PFSK-1 (cell line): ENCODE measurements around the gene GSDMA.

ENCODE experiments used
- FOXP2 ChIP-seq: optimal IDR thresholded peaks from 2 replicates; pipeline ENCODE3; 2011; ENCODE audit warnings: borderline replicate concordance, control low read depth, inconsistent platforms; ENCODE audit not compliant: insufficient read depth; ENCODE audit errors: extremely low read length, extremely low read depth
- POLR2AphosphoS5 ChIP-seq: IDR thresholded peaks from 2 replicates; pipeline ENCODE4 v1.6.1; 2012; ENCODE audit warnings: low read depth, mild to moderate bottlenecking, control low read depth, low read length, moderate library complexity
- REST ChIP-seq, 2 experiments: IDR thresholded peaks; 2 replicates each; pipeline versions ENCODE4 v1.6.1 to v1.8.0; 2011 to 2012; ENCODE audit warnings: low read depth in 2 of 2, low read length in 2 of 2, control low read depth in 1 of 2, inconsistent platforms in 1 of 2, mild to moderate bottlenecking in 1 of 2, moderate library complexity in 1 of 2; ENCODE audit not compliant: insufficient read depth in 1 of 2
- SIN3A ChIP-seq: IDR thresholded peaks from 2 replicates; pipeline ENCODE4 v1.6.1; 2012; ENCODE audit warnings: mild to moderate bottlenecking, low read length, moderate library complexity, borderline replicate concordance; ENCODE audit not compliant: insufficient read depth
- TAF1 ChIP-seq: IDR thresholded peaks from 2 replicates; pipeline ENCODE4 v1.6.1; 2012; ENCODE audit warnings: low read length, control low read depth, borderline replicate concordance; ENCODE audit not compliant: insufficient read depth

Gene GSDMA

DNA sequence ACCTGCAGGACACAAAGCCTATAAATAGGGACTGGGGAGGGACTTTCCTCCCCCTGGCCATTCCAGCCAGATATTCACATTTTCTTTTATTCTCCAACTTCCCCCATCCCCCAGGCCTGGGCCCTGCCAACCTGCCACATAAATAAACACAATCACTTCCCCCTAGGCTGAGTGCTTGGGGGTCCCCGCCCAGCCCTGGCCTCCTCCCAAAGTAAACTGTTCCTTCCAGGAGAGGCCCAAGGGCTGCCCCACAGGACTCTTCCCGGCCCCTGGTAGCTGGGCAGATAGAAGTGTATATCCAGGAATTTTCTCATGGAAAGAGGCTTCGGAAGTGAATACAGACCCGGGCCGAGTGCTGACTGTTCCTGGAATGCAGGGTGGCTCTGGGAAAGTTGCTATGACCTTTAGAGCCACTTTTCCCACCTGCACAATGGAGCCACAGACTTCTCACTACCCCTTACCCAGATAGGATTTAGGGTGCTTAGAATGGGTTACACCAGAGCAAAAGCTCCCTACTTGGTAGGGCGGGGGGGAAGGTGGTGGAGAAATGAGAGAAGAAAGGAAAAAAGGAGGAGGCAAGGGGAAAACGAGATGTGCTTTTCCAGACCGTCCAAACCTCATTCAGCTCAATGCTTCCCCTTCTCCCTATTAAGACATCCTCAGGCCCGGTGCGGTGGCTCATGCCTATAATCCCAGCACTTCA is 60.9 kb downstream of the GSDMA start:
- no peak for TF ChIP-seq TAF1
- no peak for TF ChIP-seq POLR2AphosphoS5
- no peak for TF ChIP-seq FOXP2
- TF ChIP-seq SIN3A, result no peak
- no peak for TF ChIP-seq REST (IDR thresholded peaks at IDR 0.05; ENCODE audit: insufficient read depth in 1 of 2, low read depth in 2 of 2, low read length in 2 of 2)

DNA sequence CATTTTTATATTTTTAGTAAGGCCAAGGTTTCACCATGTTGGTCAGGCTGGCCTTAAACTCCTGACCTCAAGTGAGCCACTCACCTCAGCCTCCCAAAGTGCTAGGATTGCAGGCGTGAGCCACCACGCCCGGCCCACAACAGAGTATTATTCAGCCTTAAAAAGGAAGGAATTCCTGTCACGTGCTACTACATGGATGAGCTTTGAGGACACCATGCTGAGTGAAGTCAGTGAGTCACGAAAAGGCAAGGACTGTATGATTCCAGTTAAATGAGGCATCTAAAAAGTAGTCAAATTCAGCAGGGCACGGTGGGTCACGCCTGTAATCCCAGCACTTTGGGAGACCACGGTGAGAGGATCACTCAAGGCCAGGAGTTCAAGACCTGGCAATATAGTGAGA is 62.1 kb downstream of the GSDMA start:
- TF ChIP-seq SIN3A (no peak), REST (IDR thresholded peaks at IDR 0.05; ENCODE audit: insufficient read depth in 1 of 2, low read depth in 2 of 2, low read length in 2 of 2) (no peak), POLR2AphosphoS5 (no peak), TAF1 (no peak), FOXP2 (no peak)

DNA sequence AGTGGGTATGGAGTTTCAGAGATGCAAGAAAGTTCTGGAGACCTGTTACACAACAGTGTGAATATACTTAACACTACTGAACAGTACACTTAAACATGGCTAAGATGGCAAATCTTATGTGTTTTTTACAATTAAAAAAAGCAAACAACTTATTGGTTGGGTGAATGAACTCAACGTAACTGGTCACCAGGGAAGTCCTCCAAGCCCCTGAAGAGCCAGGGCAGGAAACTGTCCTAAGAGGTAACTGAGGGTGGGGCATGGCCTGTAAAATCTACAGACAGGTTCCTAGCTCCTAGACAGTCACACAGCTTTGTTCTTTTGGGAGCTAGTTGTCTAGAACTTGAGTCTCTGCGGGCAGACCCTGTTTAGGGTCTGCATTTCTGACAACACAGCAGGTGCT is 62.8 kb downstream of the GSDMA start:
- TF ChIP-seq REST (IDR thresholded peaks at IDR 0.05; ENCODE audit: insufficient read depth in 1 of 2, low read depth in 2 of 2, low read length in 2 of 2) (no peak), TAF1 (no peak), SIN3A (no peak), FOXP2 (no peak), POLR2AphosphoS5 (no peak)

DNA sequence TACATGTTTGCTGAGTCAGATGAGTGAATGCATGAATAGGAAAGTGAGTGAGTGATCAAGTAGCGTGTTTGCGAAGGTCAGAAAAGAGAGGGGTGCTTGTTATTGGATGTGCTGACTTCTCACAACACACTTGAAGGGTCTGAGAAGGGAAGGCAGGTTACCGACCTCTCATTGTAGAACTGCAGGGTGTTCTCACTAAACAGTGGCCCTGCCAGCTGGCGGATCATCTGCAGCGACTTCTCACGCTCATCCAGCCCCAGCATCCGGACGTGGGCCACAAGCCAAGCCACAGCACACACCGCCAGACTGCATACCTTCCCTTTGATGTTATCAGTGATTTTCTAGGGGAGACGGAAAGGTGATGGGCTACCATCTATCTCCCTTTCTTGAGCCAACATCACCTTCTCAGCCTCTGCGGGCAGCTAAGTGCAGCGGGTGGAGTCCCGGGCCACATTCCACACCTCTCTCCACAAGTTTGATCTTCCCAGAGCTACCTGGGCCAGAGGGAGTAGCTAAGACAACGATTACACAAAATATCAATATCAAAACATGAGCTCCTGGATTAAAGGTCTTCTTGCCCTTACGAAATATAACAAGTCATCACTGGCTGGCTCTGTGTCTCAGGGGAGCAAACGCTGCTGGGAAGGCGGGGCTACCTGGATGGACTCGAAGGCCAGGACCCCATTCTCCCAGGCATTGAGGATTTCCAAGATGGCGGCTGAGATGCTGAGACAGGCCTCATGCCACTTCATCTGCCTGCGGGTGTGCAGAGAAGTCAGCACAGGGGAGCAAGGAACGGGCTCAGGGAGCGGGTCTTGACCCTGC is 63.4 kb downstream of the GSDMA start:
- TF ChIP-seq FOXP2, result no peak
- no peak for TF ChIP-seq POLR2AphosphoS5
- TF ChIP-seq TAF1, result no peak
- TF ChIP-seq REST (IDR thresholded peaks at IDR 0.05; ENCODE audit: insufficient read depth in 1 of 2, low read depth in 2 of 2, low read length in 2 of 2), result no peak
- no peak for TF ChIP-seq SIN3A
